HepG2 (cell line): Measurements from ENCODE around the gene PTPRD. TPM values are rescaled to one million over a fixed set of nuclear protein-coding genes. Genes with fewer than 3 reads are reported as not detected.

Experiments
- ATAC-seq: fragments of 200-7000 bp; cut with Tn5 transposase; 3 replicates; pipeline ENCODE4 v1.9.1; 2020; ENCODE audit warnings: mild to moderate bottlenecking, moderate library complexity
- BruUV-seq: library from RNA; stranded (reverse); fragments of 400-500 nt; replicated peaks from 2 replicates; lab custom pipeline; 2021; lab: Mats Ljungman, UMichigan
- CTCF ChIA-PET: fragments of 300-600 bp; formaldehyde crosslinking; extraction: SDS; loops from one replicate; lab custom pipeline; 2021; ENCODE audit warnings: low total read pairs, inconsistent platforms, low intra/inter-chr PET ratio; lab: Yijun Ruan, JAX
- POLR2A ChIA-PET: fragments of 350-600 bp; sonication (Branson Sonifier 250); formaldehyde crosslinking; loops from one replicate; lab custom pipeline; 2020; ENCODE audit warnings: antibody characterized with exemption, inconsistent platforms; lab: Yijun Ruan, JAX
- DNase-seq: peaks from one replicate; pipeline ENCODE4 v3.0.0-alpha.2; 2015; ENCODE audit warnings: low spot score
- FAIRE-seq: peaks from 3 replicates; lab custom pipeline; 2011; peaks lifted over from hg19 to GRCh38; lab: Jason Lieb, UNC
- H2AFZ ChIP-seq: one replicate; pipeline ENCODE4 v1.6.1; 2011; ENCODE audit warnings: low read length, inconsistent platforms
- H3K27ac ChIP-seq: fragments of 300-600 bp; 3 replicates; pipeline ENCODE4 v1.8.0; 2011; ENCODE audit warnings: mixed run types, mild to moderate bottlenecking, mixed read lengths, low read length, inconsistent platforms; ENCODE audit not compliant: insufficient read depth; ENCODE audit errors: extremely low read length
- H3K27me3 ChIP-seq, 2 experiments: fragments of 200-600 bp in 1 of 2; 2 replicates in 1 of 2; 3 replicates in 1 of 2; pipeline versions ENCODE4 v1.6.0 to v1.8.0; 2011; ENCODE audit warnings: low read length in 2 of 2, mild to moderate bottlenecking in 2 of 2, moderate library complexity in 2 of 2, inconsistent platforms in 1 of 2; ENCODE audit not compliant: insufficient read depth in 2 of 2, control insufficient read depth in 1 of 2
- H3K36me3 ChIP-seq, 2 experiments: fragments of 200-600 bp in 1 of 2; replicated peaks in 1 of 2; 2 replicates in 1 of 2; 3 replicates in 1 of 2; pipeline versions ENCODE4 v1.5.1 to v1.8.0; 2011; ENCODE audit warnings: low read length in 2 of 2, inconsistent platforms in 1 of 2; ENCODE audit not compliant: insufficient read depth in 2 of 2, control insufficient read depth in 1 of 2
- H3K4me1 ChIP-seq: 2 replicates; pipeline ENCODE4 v1.5.1; 2012; ENCODE audit warnings: low read length, inconsistent platforms; ENCODE audit not compliant: insufficient read depth
- H3K4me2 ChIP-seq: 2 replicates; pipeline ENCODE4 v1.6.0; 2011; ENCODE audit warnings: low read depth, low read length, inconsistent platforms
- H3K4me3 ChIP-seq, 3 experiments: fragments of 200-600 bp in 1 of 3; sonication (generic), shearing (Covaris generic) in 1 of 3; replicated peaks in 1 of 3; 2 replicates each; pipeline ENCODE4 v1.5.1; 2011 to 2016; ENCODE audit warnings: low read length in 3 of 3, inconsistent platforms in 2 of 3, low read depth in 2 of 3, mild to moderate bottlenecking in 2 of 3, control low read depth in 1 of 3, mixed read lengths in 1 of 3; ENCODE audit not compliant: insufficient read depth in 1 of 3
- H3K79me2 ChIP-seq: one replicate; pipeline ENCODE4 v1.6.1; 2011; ENCODE audit warnings: low read length, inconsistent platforms; ENCODE audit not compliant: insufficient read depth
- H3K9ac ChIP-seq: 2 replicates; pipeline ENCODE4 v1.6.0; 2011; ENCODE audit warnings: mild to moderate bottlenecking, low read depth, low read length, inconsistent platforms; ENCODE audit not compliant: insufficient read depth
- H3K9me3 ChIP-seq: 2 replicates; pipeline ENCODE4 v1.5.1; 2012; ENCODE audit warnings: mild to moderate bottlenecking, low read length
- H4K20me1 ChIP-seq: 2 replicates; pipeline ENCODE4 v1.6.0; 2011; ENCODE audit warnings: inconsistent platforms, mild to moderate bottlenecking, low read length, moderate library complexity; ENCODE audit not compliant: insufficient read depth
- CBX2 ChIP-seq, 2 experiments: fragments of 200-600 bp in 1 of 2; sonication (generic); formaldehyde crosslinking in 1 of 2; IDR thresholded peaks; 2 replicates each; pipeline versions ENCODE4 v1.7.0 to v1.8.1; 2018 to 2022; ENCODE audit warnings: low read depth in 2 of 2, low read length in 1 of 2, mild to moderate bottlenecking in 1 of 2, missing genetic modification reagents in 1 of 2
- KMT2A ChIP-seq: sonication (generic); formaldehyde crosslinking; IDR thresholded peaks from 2 replicates; pipeline ENCODE4 v1.4.0; 2020; ENCODE audit warnings: missing genetic modification reagents
- NFKB2 ChIP-seq: sonication (generic); formaldehyde crosslinking; IDR thresholded peaks from 2 replicates; pipeline ENCODE4 v1.4.0; 2020; ENCODE audit warnings: missing genetic modification reagents, borderline replicate concordance
- NR2C2 ChIP-seq: sonication (generic); formaldehyde crosslinking; IDR thresholded peaks from 2 replicates; pipeline ENCODE4 v1.4.0; 2020; ENCODE audit warnings: missing genetic modification reagents, mild to moderate bottlenecking, moderate library complexity, borderline replicate concordance
- SYNCRIP ChIP-seq: fragments of 200-400 bp; formaldehyde crosslinking; IDR thresholded peaks from 2 replicates; pipeline ENCODE4 v1.6.1; 2018; ENCODE audit warnings: mild to moderate bottlenecking, low read depth, low read length; ENCODE audit not compliant: insufficient read depth
- ZIK1 ChIP-seq: sonication (generic); formaldehyde crosslinking; IDR thresholded peaks from 2 replicates; pipeline ENCODE4 v1.5.0; 2020; ENCODE audit warnings: mild to moderate bottlenecking, low read depth, missing genetic modification reagents, borderline replicate concordance
- ZNF263 ChIP-seq: sonication (generic); formaldehyde crosslinking; IDR thresholded peaks from 2 replicates; pipeline ENCODE4 v1.4.0; 2020; ENCODE audit warnings: missing genetic modification reagents
- WGBS: methylation state at CpG from one replicate; pipeline ENCODE4 v1.1.6; 2017; ENCODE audit warnings: low lambda C conversion rate; 5-methylcytosine and 5-hydroxymethylcytosine counted together
- in situ Hi-C: cut with HindIII; loops from 2 replicates; pipeline ENCODE4 v1.10.0; 2017; ENCODE audit warnings: low pct_unique_long_range_greater_than_20kb; ENCODE audit not compliant: extremely low pct_ligation_motif_present
- intact Hi-C: fragments of 100-400 bp; cut with micrococcal nuclease; formaldehyde crosslinking; loops from one replicate; pipeline ENCODE4 v1.10.0; 2022; ENCODE audit not compliant: unreplicated experiment
- polyA plus RNA-seq, 8 experiments: library from polyadenylated mRNA; depleted of rRNA in 3 of 8; stranded (reverse) in 7 of 8; unstranded in 1 of 8; fragments of >200 nt; fragmentation: Illumina TruSeq in 4 of 8; extraction: Trizol in 4 of 8; gene quantifications; 2 replicates each; pipeline versions ENCODE4 v1.2.1 to v1.2.3, GENCODE V29; 2011 to 2016; ENCODE audit warnings: low read depth in 4 of 8, missing spikeins in 1 of 8, mixed read lengths in 1 of 8; ENCODE audit not compliant: insufficient read depth in 1 of 8
- total RNA-seq, 5 experiments: library from RNA; depleted of rRNA; stranded (reverse); fragments of >200 nt; fragmentation: Illumina TruSeq; extraction: Trizol; gene quantifications; 2 replicates each; pipeline ENCODE4 v1.2.3, GENCODE V29; 2016; ENCODE audit warnings: low read depth in 1 of 5
- TF ChIP-seq, protein P1 (sequence below): IDR thresholded peaks from 2 replicates; pipeline ENCODE4 v1.6.1; 2018; ENCODE audit warnings: missing genetic modification reagents, mild to moderate bottlenecking, missing compliant biosample characterization
- TF ChIP-seq, protein P2 (sequence below): sonication (generic); formaldehyde crosslinking; IDR thresholded peaks from 2 replicates; pipeline ENCODE4 v1.4.0; 2020; ENCODE audit warnings: mild to moderate bottlenecking, missing genetic modification reagents

The PTPRD gene
- total and polyA plus RNA-seq, 2 of the 13 experiments (the other 11 are each of a cell fraction or from before 2014, with no cell fraction given): 0.05 TPM; not detected in 1

DNA sequence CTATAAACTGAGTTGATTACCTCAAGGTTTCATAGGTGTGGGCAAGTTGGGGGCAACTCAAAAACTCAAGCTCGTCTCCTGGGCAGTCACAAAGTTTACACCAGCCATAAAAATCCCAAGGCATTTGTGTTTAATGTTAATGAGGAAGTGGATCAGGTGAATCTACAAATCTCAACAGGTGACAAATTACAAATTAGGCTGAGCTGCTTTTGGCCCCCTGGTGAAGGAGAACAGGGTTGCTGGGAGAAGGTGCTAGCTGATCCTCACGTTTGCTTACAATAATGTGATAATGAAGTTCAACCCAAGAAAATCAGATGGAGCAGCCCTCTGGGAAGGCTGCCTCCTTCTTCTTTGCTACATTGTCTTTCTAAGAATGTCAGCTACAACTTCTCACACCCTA, 2324.8 kb downstream of the PTPRD start:
- CTCF ChIA-PET: no interaction called here
- no peak for DNase-seq
- Histone ChIP-seq H3K27ac (no peak overlapping the region), H3K79me2 (no peaks in the 10 kb centered on the region), H3K4me2 (no peak overlapping the region), H3K36me3 (no peaks in the 10 kb centered on the region), H3K4me1 (no peaks in the 10 kb centered on the region), H3K4me3 (no peak overlapping the region), H2AFZ (no peak overlapping the region), H3K27me3 (no peaks in the 10 kb centered on the region), H3K9me3 (peaks cover 91% of the 10 kb centered on the region), H4K20me1 (no peaks in the 10 kb centered on the region), H3K9ac (no peak overlapping the region)
- no peak for FAIRE-seq
- in situ Hi-C loops: no loop called here
- no peak for ATAC-seq
- WGBS: 6% methylated on average over 2 of the region's 2 CpGs
- no TSS peak for BruUV-seq
- intact Hi-C loops: no loop called here
- TF ChIP-seq ZNF263 (CRISPR knock-in tag) (no peak), KMT2A (no peak), ZIK1 (CRISPR knock-in tag) (no peak), NR2C2 (CRISPR knock-in tag) (no peak), CBX2 (IDR thresholded peaks at IDR 0.05; ENCODE audit: low read depth, low read length) (no peak), CBX2 (CRISPR knock-in tag; IDR thresholded peaks at IDR 0.05; ENCODE audit: low read depth) (no peak), SYNCRIP (no peak), NFKB2 (CRISPR knock-in tag) (no peak)
- TF ChIP-seq, protein P1, sequence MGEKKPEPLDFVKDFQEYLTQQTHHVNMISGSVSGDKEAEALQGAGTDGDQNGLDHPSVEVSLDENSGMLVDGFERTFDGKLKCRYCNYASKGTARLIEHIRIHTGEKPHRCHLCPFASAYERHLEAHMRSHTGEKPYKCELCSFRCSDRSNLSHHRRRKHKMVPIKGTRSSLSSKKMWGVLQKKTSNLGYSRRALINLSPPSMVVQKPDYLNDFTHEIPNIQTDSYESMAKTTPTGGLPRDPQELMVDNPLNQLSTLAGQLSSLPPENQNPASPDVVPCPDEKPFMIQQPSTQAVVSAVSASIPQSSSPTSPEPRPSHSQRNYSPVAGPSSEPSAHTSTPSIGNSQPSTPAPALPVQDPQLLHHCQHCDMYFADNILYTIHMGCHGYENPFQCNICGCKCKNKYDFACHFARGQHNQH (CRISPR knock-in tag): no peak
- TF ChIP-seq, protein P2, sequence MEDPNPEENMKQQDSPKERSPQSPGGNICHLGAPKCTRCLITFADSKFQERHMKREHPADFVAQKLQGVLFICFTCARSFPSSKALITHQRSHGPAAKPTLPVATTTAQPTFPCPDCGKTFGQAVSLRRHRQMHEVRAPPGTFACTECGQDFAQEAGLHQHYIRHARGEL (CRISPR knock-in tag): no peak
- POLR2A ChIA-PET: no interaction called here
